NCI-H2196 (cell line): Measurements from ENCODE around the gene RIC8B.
A peak's percentile ranks its signal among the peaks of the same experiment; 100 is the strongest.

ENCODE experiments used
- DNase-seq: peaks from one replicate; lab custom pipeline; 2025; ENCODE audit not compliant: unreplicated experiment; lab: John Stamatoyannopoulos, UW

The RIC8B gene

DNA sequence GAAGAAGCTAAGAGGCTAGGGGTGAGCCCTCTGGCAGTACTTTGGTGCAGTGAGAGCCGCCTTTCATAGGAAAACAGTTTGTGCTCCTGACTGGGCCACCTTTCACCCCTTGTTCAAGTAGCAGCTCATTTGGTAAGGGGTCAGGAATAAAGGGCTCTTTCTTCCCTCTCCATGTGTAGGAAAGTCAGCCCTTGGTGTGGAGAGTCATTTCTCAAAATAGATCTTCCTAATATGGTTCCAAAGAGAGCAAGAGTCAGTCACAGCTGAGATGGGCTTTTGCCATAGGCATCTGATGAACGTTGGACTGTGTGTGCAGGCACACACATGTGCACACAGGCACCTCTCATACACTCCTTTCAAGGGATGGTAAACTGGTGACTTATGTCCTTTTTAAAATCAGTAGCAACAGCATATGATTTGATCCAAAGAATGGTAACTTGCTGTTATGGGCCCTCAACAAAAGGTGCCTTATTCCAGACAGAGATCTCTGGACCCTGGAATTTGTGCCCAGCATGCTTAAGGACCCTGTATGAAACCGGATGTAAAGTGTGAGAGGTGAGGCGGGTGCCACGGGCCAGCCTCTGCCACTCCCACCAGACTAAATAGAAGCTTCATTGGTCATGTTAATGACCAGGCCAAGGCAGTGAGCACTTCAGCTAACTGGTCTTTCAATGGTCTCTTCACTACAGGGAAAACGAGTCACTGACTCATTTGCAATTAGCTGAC lies 16.7 kb upstream of the RIC8B start:
- DNase-seq: no peak

DNA sequence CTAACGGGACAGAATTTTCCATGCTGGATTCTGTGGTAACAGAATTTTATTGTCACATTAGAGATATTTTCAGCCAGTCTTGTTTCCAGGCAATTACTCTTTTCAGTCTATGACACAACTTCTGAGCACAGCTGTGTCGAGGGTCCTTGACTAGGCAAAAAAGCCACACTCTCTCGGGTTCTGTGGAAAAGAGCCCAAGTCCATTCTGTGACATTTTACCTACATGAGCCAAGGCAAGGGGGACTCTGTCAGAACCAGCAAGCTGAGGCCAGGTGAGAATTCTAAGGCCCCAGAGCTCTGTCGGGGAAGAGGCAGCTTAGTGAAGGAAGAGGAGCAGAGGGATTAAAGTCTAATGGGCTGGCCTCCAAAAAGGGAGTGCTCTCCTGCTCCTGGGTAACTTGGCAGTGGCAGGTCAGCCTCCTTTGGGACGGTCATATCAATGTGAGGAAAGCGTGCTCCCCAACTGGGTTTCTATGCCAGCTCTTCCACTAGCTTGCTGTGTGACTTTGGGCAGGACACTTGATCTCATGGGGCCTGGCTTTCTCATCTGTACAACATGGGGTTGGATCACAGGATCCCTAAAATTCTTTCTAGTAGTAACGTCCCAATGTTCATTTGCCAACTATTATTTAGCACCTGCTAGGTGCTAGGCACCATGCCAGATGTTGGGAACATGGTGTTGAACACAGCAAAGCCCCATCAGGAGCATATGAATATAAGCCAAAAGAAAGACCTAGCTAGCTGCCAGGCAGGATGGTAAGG lies 16.0 kb upstream of the RIC8B start:
- no peak for DNase-seq

DNA sequence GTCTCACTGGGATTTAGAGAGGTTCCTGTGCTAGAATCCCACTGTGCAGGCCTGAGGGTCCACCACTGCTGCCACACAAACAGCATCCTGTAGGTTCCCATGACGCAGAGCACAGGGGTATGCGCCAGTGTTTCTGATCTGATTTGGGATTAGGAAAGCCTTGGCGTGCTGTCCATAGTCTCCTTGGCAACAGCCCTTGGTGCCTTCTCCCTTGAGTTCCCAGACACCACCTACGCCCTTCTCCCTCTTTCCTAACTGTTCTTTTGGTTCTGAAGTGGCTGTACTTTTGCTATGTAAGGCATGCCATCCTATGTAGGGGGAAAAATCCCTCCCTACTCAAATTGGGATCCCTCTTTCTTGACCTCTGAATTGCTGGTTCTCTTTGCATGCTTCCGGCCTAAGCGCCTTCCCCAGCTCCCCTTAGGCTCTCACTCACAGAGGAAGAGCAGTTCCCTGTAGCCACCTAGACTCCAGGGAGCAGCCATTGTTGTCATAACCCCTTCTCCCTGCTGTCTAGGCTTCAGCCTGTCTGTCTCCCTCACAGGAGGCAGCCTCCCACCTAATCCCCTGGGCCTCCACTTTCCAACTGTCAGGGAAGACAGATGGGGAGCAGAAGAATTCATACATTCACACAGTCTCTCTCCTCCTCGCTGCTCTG lies 14.8 kb upstream of the RIC8B start:
- no peak for DNase-seq

DNA sequence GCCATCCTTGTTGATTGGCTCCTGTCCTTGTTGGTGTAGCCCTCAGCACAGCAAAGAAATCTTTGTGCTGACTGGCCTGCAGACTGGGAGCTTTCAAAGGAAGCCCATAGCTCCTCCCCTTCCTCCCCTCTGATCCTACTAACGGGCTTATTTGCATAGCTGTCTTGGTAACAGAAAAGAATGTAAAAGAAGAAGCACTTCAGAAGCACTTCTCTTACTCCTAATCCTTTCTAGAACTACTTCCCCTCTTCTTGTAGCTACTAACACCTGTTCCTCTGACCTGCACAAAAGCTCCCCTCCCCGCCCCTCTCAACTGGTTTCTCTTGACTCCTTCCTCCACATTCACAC lies 14.3 kb upstream of the RIC8B start:
- peak; percentile 14 for DNase-seq

DNA sequence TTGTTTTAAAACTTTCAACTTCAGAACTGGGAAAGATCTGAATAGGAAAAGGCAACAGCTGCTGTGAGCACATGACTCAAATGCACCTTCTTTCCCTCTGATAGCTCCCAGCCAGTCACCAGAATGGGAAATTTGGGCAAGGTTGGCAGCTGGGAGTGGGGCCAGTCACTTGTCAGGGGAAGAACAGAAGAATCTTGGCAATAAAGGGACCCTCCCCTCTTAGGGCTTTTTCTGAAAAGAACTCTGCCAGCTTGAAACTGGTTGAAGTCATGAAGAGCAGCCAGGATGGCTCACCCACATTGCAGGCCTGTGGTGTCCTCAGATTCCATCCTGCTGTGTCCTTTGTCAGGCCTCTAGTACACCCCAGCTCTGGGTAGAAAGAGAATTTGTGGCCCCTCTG lies 10.3 kb upstream of the RIC8B start:
- DNase-seq: no peak

DNA sequence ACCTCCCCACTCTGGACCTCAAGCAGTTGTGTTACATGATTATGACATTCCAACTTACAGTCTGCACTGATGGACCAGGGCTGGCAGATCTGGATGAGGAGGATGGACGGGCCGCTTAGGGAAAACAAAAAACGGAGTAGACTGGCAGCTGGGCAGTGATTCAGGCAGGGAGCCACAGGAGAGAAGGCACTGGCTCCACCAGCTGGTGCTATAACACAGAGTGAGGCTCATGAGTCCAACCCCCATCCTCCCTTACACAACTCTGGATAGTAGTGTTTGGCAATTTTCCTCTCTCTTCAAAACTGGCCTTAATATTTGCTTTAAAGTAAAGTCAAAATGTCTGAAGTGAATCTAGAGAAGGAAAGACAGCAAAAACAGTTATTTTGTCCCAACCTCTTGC lies 9.7 kb upstream of the RIC8B start:
- no peak for DNase-seq

DNA sequence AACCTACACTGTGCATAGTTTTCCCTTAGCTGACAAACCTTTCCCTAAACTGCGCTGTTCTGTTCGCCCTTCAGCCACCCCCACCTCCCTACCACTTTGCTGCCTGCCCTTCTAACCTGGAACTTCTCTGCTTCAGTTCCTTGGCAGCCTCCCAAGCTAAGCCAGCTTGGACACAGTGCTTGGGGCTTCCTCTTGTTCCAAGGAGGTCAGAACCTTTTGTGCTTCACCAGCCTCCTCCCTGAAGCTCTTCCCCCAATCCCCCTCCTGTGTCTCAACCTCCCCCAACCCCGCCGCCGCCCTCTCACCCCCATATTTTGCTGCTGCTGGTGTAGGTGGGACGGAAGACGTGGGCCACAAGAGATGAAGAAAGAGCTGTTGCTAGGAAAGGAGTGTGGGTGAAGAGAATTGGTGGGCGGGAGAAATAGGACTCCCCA lies 8.1 kb upstream of the RIC8B start:
- peak; percentile 33 for DNase-seq

DNA sequence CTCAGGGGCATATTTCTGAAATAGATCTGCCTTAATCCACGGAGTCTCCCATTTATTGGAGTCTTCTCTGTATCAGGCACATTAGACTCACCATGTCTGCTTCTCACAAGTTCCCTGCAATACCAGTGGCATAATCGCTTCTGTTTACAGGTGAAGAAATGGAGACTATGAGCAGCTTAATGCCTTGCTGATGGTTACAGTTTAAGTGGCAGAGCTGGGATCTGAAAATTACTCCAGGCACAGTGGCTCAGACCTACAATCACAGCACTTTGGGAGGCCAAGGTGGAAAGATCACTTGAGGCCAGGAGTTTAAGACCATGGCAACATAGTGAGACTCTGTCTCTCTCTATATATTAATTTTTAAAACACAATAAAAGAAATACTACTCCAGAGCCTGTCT lies 7.3 kb upstream of the RIC8B start:
- DNase-seq: no peak

DNA sequence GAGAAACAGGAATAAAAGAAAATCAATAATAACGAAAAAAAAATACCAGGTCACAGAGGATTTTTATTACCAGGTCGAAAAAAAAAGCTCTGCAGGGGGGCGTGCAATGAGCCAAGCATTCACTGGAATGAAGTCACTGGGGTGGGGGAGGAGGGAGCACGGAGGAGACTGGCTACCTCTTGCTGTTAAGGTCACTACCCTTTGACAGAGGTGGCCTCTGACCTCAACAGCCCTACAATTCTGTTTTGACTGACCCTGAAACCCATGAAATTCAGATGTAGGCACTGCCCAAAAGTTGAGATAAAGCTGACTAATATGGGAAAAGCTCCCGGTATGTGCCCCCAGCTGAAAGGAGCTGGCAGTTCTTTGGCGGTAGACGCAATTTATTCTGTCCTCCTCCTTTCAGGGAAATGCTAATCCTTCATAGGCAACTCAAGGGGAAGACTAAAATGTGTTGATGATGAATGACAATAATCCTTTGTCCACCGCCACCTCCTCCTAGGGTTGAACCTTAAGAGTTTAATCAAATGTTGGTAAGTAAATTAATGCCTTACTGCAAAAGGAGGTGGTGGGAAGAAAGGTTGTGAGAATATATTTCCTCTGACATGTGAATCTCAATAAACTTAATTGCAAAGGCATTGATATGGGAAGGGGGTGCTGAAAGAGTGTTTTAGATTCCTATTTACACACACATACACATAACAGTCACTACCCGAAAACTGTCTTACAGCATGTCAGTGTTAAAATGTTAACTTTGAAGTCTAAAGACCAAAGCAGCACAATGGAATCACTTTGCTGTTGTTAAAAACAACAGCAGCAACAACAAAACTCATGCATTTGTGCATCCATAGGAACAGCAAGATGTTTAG lies 6.3 kb upstream of the RIC8B start:
- no peak for DNase-seq

DNA sequence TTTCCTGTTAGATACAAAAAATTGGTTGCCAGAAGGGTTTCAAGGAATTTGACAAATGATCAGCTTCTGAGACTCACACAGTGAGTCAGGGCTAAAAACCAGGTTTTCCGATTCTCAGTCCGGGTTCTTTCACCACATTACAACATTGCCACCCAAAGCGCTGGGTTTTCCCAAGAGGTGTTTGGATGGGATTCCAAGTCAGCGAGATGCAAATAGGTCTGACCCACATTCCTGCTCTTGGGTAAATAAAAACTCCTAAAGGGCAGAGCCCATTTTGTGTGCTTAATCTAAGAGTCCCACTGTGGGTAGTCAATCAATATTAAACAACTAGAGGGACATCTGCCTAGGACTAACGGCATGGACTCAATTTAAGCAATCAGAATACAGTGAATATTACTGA lies 5.4 kb upstream of the RIC8B start:
- DNase-seq: no peak

DNA sequence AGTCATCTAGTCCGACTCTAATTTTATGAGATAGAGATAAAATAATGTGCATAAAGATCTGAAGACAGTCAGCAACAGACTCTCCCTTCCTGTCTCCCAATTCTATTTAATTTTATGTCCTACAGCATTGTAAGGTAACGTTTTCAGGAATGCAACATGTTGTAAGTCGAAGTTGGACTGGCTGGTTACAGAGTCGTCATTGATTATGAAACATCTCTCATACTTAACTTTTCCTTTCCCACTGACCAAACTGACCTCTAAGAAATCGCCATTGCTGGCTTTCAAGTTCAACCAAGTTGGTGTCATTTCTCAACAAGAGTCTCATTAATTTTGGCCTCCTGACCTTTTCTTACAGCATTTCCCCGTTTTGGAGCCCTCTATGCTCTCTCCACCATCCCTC lies 4.9 kb upstream of the RIC8B start:
- DNase-seq: no peak

DNA sequence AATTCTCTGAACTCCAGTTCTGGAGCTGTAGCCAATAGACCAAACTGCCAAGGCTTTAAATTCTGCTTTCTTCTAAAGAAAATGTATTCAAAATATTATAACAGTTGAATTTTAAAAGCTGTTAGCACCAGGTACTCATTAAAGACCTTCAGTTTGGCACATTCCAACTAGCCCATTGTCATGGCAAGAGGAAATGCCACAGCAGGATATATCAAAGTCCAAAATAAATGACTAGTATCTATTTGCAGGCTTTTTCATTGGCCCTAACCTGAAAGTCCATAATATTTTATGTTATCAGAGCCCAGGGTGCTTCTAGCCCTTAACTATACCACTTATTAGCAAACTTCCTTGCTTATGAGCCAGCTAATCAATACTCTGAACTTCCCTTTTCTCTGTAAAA lies 3.1 kb upstream of the RIC8B start:
- DNase-seq: no peak

DNA sequence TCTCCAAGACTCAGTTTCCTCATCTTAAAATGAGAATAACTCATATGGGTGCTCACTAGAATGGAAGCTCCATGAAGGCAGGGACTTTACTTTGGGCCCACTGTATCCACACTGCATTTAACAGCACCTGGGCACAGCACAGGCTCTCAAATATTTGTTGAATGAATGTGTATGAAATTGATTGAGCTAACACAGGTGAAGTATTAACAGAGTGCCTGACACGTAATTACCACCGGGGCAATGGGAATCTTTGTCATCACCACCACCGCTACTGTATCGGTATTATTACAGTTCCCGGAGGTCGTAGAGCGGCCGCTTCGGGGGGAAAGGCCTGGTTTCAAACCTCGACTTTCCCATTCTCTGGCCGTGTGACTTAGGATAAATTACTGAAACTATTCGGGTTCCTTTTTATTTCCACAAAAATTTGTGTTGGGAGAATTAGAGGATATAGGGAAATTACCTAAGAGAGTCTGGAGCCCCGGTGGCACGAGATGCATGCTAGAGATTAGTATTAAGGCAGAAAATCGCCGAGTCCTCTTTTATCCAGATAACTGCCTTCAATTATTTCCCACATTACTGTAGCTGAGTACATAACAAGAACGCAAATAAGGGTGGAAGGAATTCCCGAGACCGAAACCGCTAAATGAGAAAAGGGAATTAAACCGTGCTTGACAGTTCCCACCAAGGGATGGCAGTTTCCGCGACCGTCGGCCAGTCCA lies 1.0 kb upstream of the RIC8B start:
- DNase-seq: no peak

DNA sequence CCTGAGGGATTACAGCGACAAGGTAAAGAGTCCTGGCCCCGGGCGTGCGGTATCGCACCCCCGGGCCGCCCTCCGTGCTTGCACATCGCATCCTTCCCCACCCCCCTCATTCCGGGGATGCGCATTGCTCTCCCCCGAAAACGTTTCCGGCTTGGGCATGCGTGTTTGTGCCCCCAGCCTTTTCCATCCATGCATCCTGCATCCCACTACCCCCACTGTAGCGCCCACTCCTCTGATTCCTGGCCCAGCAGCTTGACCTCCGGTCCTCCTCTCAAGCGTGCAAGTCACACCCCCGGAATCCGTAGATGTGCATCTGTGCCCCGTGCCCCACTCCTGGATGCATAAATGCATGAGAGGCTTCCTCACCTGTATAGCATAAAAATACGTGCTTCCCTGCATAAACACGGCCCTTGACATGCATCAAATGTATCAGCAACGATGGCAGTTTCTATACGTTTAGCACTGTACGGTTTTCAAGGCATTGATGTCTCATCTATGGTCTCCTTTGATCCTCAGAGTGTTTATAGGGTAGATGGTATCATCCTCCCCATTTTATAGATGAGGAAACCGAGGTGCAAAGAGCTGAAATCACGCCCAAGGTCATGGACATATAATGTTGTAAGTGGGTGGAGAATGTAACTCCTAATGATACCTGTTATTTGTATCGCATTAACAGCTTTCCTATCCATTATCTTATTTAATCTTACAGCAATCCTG lies 484 bp downstream of the RIC8B start:
- no peak for DNase-seq

DNA sequence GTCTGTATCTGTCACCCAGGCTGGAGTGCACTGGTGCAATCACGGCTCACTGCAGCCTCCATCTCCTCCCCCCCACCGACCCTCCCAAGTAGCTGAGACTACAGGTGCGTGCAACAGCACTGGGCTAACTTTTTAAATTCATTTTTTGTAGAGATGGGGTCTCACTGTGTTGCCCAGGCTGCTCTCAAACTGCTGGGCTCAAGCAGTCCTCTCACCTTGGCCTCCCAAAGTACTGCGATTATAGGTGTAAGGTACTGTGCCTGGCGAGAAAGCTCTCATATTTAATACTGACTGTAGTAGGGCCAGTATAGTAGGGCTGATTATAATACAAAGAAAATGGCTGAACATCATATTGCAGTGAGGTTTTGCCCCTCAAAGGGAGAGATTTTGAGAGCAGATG lies 2.4 kb downstream of the RIC8B start:
- DNase-seq: no peak

DNA sequence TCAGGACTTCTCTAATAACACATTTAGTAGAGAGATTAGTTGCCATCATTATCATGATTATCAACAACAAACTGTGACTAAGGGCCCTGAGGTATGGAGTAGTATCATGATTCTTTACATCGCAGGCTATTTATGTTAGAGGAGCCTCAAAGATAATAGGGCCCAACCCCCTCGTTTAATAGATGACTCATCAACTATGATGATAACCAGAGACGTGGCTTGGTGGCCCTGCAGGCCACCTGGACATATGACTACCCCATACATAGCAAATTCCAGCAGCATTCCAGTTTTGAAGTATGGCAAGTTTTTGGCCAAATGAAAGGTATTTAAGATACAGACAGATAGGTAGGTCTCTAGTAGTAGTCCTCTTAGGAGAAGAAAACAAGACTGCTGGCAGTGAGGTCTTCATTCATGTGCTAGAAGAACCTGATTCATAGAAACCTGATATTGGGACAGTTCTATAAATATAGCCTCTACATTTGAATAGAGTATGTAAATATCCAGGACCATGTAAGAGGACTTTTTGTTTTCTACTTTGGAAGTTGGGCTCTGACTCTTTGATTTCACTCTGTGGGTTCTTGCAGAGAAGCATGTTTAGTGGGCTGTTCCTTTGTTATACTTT lies 5.6 kb downstream of the RIC8B start:
- DNase-seq: no peak

DNA sequence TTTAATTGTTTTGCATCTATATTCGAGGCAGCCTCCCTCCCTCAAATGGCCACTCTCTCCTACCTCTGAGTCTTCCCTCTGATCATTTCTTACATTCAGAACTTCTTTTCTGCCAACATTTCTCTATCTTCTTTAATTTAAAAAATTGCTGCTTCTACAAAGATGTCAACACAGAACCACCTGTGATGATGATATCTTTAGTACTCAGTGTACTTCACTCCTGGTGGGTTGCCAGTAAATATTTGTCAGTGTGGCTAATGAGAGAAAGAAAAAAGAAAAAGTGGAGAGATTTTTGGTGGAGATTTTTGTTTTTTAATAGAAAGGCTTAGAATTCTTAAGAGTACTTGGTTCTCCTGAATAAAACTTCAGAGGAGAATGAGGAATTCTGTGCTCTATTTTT lies 8.1 kb downstream of the RIC8B start:
- DNase-seq: no peak

DNA sequence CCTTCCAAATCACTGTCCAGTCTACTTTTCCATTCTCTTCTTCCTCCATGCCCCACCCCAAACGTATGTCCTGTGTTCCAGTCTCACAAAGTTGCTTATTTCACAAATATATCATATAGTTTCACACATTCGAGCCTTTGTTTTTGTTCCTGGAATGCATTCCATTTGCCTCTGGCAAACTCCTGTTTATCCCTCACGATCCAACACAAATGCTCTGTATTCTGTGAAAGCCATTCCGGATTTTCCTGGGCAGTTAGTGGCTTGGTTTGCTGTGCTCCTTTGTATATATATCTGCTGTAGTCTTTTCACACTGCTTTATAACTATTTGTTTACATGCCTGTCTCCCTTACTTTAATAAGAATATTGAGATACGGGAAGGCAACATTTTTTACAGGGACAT lies 9.0 kb downstream of the RIC8B start:
- no peak for DNase-seq

DNA sequence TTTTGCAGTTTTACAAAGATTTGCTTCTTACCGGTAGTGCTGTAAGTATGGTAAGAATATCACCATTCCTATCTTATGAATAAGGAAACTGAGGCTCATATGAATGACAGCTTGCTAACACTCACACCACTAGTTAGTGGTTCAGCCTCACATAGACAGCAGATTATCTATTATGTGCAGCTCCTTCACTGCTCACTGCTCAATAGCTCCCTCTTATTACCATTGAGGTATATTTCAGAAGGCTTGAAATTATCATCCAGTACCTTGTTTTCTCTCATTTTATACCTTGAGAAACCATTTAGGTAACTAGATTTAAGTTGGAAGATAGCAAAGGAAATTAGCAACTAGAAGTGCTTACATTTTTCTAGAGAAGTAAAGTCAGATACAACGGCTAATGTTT lies 15.5 kb downstream of the RIC8B start:
- DNase-seq: no peak

DNA sequence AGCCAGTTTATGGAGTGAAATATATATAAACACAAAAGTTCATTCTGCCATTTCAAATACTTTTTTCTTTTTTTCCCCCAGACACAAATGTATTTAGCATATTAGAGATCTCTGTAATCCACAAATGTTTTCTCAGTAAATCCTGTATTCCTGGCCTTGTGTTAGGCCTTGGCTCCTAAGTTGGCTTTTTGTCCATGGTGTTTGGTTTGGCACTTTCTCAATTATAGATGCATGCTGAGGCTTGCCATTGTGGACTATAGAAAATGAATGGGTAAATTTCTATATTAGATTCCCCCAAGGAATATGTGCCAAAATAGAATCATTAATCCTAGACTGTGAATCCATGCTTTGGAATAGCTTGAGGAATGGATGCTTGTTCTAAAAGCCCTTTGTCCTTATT lies 17.0 kb downstream of the RIC8B start:
- peak; percentile 27 for DNase-seq
